ENCODE measurements around the gene ALKAL2.

DNA sequence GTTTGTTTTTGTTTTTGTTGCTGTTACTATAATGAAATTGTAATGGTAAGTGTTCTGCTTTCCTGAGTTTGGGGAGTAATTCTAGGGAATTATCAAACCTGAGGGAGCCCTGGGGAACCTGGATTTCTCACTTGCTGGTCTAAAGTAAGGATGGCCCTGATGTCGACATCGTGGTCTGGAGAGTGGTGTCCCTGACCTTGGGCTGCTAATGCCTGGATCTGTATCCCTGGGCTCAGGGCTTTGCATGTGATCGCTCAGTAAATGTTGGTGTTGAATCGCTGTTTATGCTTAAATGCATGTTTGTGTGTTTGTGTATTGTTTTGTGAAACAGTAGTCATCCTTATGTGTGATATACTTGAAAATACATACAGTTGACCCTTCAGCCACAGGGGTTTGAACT lies 17.0 kb downstream of the ALKAL2 start:
- TF ChIP-seq, protein P1, sequence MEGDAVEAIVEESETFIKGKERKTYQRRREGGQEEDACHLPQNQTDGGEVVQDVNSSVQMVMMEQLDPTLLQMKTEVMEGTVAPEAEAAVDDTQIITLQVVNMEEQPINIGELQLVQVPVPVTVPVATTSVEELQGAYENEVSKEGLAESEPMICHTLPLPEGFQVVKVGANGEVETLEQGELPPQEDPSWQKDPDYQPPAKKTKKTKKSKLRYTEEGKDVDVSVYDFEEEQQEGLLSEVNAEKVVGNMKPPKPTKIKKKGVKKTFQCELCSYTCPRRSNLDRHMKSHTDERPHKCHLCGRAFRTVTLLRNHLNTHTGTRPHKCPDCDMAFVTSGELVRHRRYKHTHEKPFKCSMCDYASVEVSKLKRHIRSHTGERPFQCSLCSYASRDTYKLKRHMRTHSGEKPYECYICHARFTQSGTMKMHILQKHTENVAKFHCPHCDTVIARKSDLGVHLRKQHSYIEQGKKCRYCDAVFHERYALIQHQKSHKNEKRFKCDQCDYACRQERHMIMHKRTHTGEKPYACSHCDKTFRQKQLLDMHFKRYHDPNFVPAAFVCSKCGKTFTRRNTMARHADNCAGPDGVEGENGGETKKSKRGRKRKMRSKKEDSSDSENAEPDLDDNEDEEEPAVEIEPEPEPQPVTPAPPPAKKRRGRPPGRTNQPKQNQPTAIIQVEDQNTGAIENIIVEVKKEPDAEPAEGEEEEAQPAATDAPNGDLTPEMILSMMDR (IDR thresholded peaks at IDR 0.05) = no peak
- no peak for TF ChIP-seq POLR2A (IDR thresholded peaks at IDR 0.05)
